SU-DHL-6 (cell line): Measurements from ENCODE around the gene KLHDC9.

Source experiments
- EZH2phosphoT487 ChIP-seq: fragments of 200-600 bp; sonication (generic), shearing (Covaris generic); conservative IDR thresholded peaks from 2 replicates; pipeline ENCODE4 v1.6.1; 2018; ENCODE audit warnings: mild to moderate bottlenecking, antibody characterized with exemption, low read length, moderate library complexity, mixed read lengths
- TF ChIP-seq, protein P1 (sequence below): fragments of 200-600 bp; sonication (generic); IDR thresholded peaks from one replicate; pipeline ENCODE4 v1.5.1; 2017; ENCODE audit warnings: antibody characterized with exemption, mild to moderate bottlenecking, low read length, moderate library complexity; ENCODE audit not compliant: insufficient read depth, poor library complexity, severe bottlenecking

GRCh38 chr1:161111117-161111516, 13.0 kb downstream of the KLHDC9 start:
- TF ChIP-seq, protein P1, sequence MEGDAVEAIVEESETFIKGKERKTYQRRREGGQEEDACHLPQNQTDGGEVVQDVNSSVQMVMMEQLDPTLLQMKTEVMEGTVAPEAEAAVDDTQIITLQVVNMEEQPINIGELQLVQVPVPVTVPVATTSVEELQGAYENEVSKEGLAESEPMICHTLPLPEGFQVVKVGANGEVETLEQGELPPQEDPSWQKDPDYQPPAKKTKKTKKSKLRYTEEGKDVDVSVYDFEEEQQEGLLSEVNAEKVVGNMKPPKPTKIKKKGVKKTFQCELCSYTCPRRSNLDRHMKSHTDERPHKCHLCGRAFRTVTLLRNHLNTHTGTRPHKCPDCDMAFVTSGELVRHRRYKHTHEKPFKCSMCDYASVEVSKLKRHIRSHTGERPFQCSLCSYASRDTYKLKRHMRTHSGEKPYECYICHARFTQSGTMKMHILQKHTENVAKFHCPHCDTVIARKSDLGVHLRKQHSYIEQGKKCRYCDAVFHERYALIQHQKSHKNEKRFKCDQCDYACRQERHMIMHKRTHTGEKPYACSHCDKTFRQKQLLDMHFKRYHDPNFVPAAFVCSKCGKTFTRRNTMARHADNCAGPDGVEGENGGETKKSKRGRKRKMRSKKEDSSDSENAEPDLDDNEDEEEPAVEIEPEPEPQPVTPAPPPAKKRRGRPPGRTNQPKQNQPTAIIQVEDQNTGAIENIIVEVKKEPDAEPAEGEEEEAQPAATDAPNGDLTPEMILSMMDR, result no peak
- TF ChIP-seq EZH2phosphoT487, result no peak
